WTC11 (cell line): ENCODE measurements around the gene ARHGAP29.

ENCODE experiments used
- CDX4 ChIP-seq: fragments of 250-450 bp; sonication (Bioruptor Pico); IDR thresholded peaks from 2 replicates; pipeline ENCODE4 v1.9.0; 2021; ENCODE audit warnings: moderate library complexity, mild to moderate bottlenecking, inconsistent platforms, borderline replicate concordance
- CTCF ChIP-seq: fragments of 200-600 bp; IDR thresholded peaks from 2 replicates; pipeline ENCODE4 v1.8.0; 2022; ENCODE audit warnings: antibody characterized with exemption
- ZNF281 ChIP-seq: sonication (generic); formaldehyde crosslinking; IDR thresholded peaks from 2 replicates; pipeline ENCODE4 v1.8.0; 2023; ENCODE audit warnings: mild to moderate bottlenecking, missing genetic modification reagents
- TF ChIP-seq, protein P1 (sequence below): sonication (generic); formaldehyde crosslinking; IDR thresholded peaks from 2 replicates; pipeline ENCODE4 v1.8.0; 2022; ENCODE audit warnings: mild to moderate bottlenecking, missing genetic modification reagents

GRCh38 chr1:94205639-94206038, 31.7 kb downstream of the ARHGAP29 start:
- TF ChIP-seq CTCF = no peak
- TF ChIP-seq ZNF281 (CRISPR knock-in tag) = no peak
- TF ChIP-seq, protein P1, sequence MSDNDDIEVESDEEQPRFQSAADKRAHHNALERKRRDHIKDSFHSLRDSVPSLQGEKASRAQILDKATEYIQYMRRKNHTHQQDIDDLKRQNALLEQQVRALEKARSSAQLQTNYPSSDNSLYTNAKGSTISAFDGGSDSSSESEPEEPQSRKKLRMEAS = no peak
- TF ChIP-seq CDX4 (CRISPR knock-in tag) = no peak
